ENCODE data around the gene ZNF502.
A peak's percentile ranks its signal among the peaks of the same experiment; 100 is the strongest.

ZNF502 gene

DNA sequence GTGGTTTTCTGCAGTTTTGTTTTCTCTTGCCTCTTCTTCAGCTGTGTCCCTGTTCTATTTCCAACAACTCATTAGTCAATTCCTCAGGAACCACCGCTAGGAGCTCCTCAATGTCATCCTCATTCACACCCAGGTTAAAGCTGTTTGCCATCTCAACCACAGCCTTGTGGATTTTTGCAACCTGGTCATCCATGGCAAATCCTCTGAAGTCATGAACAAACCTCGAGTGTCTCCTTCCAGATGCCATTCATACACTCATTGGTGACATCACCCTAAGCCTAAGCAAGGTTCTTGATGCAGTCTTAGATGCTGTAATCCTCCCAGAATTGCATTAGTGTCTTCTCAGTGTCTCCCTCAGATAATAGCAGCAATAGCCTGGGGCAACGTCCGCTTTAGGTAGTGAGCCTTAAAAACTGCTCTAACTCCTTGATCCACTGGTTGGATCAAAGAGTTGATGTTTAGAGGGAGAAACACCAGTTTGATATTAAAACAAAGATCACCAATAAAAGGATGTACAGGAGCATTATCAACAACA lies 31.5 kb upstream of the ZNF502 start:
- TF ChIP-seq, protein P1, sequence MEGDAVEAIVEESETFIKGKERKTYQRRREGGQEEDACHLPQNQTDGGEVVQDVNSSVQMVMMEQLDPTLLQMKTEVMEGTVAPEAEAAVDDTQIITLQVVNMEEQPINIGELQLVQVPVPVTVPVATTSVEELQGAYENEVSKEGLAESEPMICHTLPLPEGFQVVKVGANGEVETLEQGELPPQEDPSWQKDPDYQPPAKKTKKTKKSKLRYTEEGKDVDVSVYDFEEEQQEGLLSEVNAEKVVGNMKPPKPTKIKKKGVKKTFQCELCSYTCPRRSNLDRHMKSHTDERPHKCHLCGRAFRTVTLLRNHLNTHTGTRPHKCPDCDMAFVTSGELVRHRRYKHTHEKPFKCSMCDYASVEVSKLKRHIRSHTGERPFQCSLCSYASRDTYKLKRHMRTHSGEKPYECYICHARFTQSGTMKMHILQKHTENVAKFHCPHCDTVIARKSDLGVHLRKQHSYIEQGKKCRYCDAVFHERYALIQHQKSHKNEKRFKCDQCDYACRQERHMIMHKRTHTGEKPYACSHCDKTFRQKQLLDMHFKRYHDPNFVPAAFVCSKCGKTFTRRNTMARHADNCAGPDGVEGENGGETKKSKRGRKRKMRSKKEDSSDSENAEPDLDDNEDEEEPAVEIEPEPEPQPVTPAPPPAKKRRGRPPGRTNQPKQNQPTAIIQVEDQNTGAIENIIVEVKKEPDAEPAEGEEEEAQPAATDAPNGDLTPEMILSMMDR (IDR thresholded peaks at IDR 0.05; ENCODE audit: low read depth, low read length, missing control alignments), result no peak
- H3K4me3 ChIP-seq (ENCODE audit: low read depth, low read length), result no peak overlapping the region
- DNase-seq (ENCODE audit: low read depth), result no peak

DNA sequence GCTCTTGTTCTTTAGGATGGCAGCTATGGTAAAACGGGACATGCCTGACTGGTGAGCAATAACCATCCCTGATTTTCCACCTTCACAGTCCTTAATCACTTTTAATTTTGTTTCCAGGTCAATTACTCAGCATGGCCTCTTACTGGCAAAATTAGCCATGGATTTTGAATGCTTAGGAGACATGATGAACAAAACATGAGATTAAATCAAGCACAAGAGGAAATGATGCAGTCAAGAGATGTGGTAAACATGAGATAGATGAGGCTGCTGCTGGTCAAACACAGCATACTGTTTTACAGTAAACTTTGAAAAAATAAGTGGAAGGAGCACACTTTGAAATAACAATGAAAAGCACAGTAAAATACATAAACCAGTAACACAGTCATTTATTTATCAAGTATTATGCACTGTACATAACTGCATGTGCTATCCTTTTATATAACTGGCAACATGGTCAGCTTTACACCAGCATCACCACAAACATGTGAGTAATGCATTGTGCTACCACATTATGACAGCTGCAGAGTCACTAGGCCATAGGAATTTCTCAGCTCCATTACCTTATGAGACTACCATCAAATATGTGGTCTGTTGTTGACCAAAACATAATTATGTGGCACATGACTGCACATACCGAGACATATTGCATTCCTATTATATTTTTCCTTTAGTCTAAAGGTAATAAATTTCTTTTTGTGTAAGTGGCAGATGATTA lies 30.1 kb upstream of the ZNF502 start:
- DNase-seq (ENCODE audit: low read depth), result no peak
- TF ChIP-seq, protein P1 (IDR thresholded peaks at IDR 0.05; ENCODE audit: low read depth, low read length, missing control alignments), result no peak
- H3K4me3 ChIP-seq (ENCODE audit: low read depth, low read length), result no peak overlapping the region

DNA sequence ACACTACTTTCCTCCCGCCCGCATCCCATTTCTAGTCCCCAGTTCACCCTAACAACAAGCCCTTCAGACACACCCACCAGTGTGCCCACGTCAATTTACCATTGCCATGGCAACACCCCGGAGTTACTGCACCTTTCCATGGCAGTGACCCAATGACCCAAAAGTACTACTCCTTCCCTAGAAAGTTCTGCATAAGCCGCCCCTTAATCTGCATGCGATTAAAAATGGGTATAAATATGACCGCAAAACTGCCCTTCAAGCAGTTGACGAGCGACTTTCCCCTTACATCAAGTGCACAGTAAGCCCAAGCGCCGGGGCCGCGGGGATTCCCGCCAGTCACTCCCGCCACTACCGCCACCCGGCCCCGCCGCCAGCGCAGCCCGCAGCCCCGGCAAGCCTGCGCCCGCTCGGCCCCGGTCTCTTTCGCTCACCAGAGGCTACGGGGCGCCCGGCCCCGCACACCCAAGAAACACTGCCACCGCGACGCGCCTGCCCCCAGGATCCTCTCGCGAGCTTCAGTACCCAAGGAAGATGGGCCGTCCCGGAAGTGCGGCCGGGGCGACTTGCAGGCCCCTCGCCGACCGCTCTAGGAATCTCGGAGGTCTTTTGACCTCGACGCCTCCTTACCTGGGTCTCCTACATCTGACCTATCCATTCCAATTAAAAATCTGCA lies 27.2 kb upstream of the ZNF502 start:
- peak overlapping the region; percentile 63 for H3K4me3 ChIP-seq (ENCODE audit: low read depth, low read length)
- DNase-seq (ENCODE audit: low read depth), result peak; percentile 49
- TF ChIP-seq, protein P1 (IDR thresholded peaks at IDR 0.05; ENCODE audit: low read depth, low read length, missing control alignments), result no peak

DNA sequence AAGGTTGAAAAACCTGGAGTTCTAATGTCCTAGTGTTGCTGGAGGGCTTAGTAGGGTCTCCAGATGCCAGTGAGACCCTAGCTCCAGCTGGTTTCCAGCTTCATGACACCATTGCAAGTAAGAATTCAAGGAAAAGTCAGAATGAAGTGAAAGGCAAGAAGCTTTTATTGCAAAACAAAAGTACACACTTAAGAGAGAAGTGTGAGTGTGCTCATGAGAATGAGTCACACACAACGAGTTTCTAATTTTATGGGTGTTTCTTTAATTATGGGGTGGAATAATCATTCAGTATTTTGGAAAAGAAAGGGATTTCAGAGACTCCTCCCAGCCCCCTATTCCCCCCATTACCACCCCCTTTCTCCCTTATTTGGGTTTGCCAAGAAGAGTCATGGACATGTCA lies 24.6 kb upstream of the ZNF502 start:
- H3K4me3 ChIP-seq (ENCODE audit: low read depth, low read length), result no peak overlapping the region
- TF ChIP-seq, protein P1 (IDR thresholded peaks at IDR 0.05; ENCODE audit: low read depth, low read length, missing control alignments), result no peak
- DNase-seq (ENCODE audit: low read depth), result no peak

DNA sequence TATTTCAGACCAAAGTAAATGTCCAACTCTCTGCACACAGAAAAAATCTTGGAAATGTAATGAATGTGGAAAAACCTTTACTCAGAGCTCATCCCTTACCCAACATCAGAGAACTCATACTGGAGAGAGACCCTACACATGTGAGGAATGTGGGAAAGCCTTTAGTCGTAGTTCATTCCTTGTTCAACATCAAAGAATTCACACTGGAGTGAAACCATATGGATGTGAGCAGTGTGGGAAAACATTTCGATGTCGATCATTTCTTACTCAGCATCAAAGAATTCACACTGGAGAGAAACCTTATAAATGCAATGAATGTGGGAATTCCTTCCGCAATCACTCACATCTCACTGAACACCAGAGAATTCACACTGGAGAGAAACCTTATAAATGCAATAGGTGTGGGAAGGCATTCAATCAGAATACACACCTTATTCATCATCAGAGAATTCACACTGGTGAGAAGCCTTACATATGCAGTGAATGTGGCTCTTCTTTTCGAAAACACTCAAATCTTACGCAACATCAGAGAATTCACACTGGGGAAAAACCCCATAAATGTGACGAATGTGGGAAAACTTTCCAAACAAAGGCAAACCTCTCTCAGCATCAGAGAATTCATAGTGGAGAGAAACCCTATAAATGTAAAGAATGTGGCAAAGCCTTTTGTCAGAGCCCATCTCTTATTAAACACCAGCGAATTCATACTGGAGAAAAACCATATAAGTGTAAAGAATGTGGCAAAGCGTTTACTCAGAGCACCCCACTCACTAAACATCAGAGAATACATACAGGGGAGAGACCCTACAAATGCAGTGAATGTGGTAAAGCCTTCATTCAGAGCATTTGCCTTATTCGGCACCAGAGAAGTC lies 9.0 kb downstream of the ZNF502 start:
- TF ChIP-seq, protein P1 (IDR thresholded peaks at IDR 0.05; ENCODE audit: low read depth, low read length, missing control alignments), result no peak
- DNase-seq (ENCODE audit: low read depth), result no peak
- no peak overlapping the region for H3K4me3 ChIP-seq (ENCODE audit: low read depth, low read length)

DNA sequence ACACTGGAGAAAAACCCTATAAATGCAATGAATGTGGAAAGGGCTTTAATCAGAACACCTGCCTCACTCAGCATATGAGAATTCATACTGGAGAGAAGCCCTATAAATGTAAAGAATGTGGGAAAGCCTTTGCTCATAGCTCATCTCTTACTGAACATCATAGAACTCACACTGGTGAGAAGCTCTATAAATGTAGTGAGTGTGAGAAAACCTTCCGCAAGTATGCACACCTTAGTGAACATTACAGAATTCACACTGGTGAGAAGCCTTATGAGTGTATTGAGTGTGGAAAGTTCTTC lies 9.6 kb downstream of the ZNF502 start:
- H3K4me3 ChIP-seq (ENCODE audit: low read depth, low read length), result no peak overlapping the region
- no peak for DNase-seq (ENCODE audit: low read depth)
- TF ChIP-seq, protein P1 (IDR thresholded peaks at IDR 0.05; ENCODE audit: low read depth, low read length, missing control alignments), result no peak
